H1 (cell line): ENCODE results near the gene GNLY. TPM values are rescaled to one million over a fixed set of nuclear protein-coding genes. Genes with fewer than 3 reads are reported as not detected.
A peak's percentile ranks its signal among the peaks of the same experiment; 100 is the strongest.

ENCODE experiments used
- CTCF ChIA-PET: fragments of 300-600 bp; sonication (Branson Sonifier 250); formaldehyde crosslinking; loops from one replicate; lab custom pipeline; 2021; ENCODE audit not compliant: partially characterized antibody; lab: Charles Lee
- POLR2A ChIA-PET: fragments of 300-600 bp; sonication (Branson Sonifier 250); formaldehyde crosslinking; loops from one replicate; lab custom pipeline; 2021; ENCODE audit warnings: inconsistent platforms; ENCODE audit not compliant: partially characterized antibody; lab: Charles Lee
- DNase-seq, 2 experiments: peaks; one replicate each; pipeline versions ENCODE4 v3.0.0 to v3.0.0-alpha.2; 2010 to 2022; ENCODE audit warnings: low spot score in 2 of 2, low read depth in 1 of 2, mixed read lengths in 1 of 2
- FAIRE-seq: peaks from 2 replicates; lab custom pipeline; 2011; peaks lifted over from hg19 to GRCh38; lab: Jason Lieb, UNC
- H2AFZ ChIP-seq: 2 replicates; pipeline ENCODE4 v1.8.1; 2012; ENCODE audit warnings: low read length, inconsistent platforms
- H2AK5ac ChIP-seq: 2 replicates; pipeline ENCODE4 v1.6.1; 2013; ENCODE audit warnings: low read depth, low read length
- H2BK120ac ChIP-seq: replicated peaks from 2 replicates; pipeline ENCODE3; 2013; ENCODE audit warnings: low read depth, low read length, inconsistent platforms
- H2BK12ac ChIP-seq: 2 replicates; pipeline ENCODE4 v1.6.1; 2013; ENCODE audit warnings: low read depth, low read length
- H2BK15ac ChIP-seq: 2 replicates; pipeline ENCODE4 v1.6.1; 2013; ENCODE audit warnings: low read length
- H2BK20ac ChIP-seq: 2 replicates; pipeline ENCODE4 v1.6.1; 2013; ENCODE audit warnings: low read length
- H2BK5ac ChIP-seq: 2 replicates; pipeline ENCODE4 v1.6.1; 2013; ENCODE audit warnings: low read depth, low read length
- H3K14ac ChIP-seq: 2 replicates; pipeline ENCODE4 v1.6.1; 2013; ENCODE audit warnings: inconsistent platforms; ENCODE audit not compliant: insufficient read length
- H3K18ac ChIP-seq: 2 replicates; pipeline ENCODE4 v1.6.1; 2013; ENCODE audit warnings: low read length; ENCODE audit errors: extremely low read depth
- H3K23ac ChIP-seq: 2 replicates; pipeline ENCODE4 v1.6.1; 2013; ENCODE audit warnings: inconsistent platforms; ENCODE audit not compliant: insufficient read length
- H3K23me2 ChIP-seq: 2 replicates; pipeline ENCODE4 v1.6.1; 2013; ENCODE audit warnings: low read depth, low read length
- H3K27ac ChIP-seq: 2 replicates; pipeline ENCODE4 v1.6.1; 2011; ENCODE audit warnings: low read depth, low read length, inconsistent platforms
- H3K27me3 ChIP-seq, 4 experiments: replicated peaks in 1 of 4; 1 replicate in 1 of 4; 2 replicates in 3 of 4; pipeline versions ENCODE4 v1.6.1 to v1.8.1; 2011 to 2013; ENCODE audit warnings: low read length in 3 of 4, mild to moderate bottlenecking in 3 of 4, inconsistent platforms in 2 of 4, mixed read lengths in 2 of 4, moderate library complexity in 1 of 4; ENCODE audit not compliant: control insufficient read depth in 3 of 4, insufficient read depth in 3 of 4; ENCODE audit errors: extremely low read depth in 1 of 4
- H3K36me3 ChIP-seq, 4 experiments: 2 replicates each; pipeline versions ENCODE4 v1.6.1 to v1.8.1; 2011 to 2013; ENCODE audit warnings: mild to moderate bottlenecking in 4 of 4, low read length in 3 of 4, moderate library complexity in 2 of 4, control low read depth in 1 of 4, inconsistent platforms in 1 of 4; ENCODE audit not compliant: insufficient read depth in 4 of 4, control insufficient read depth in 2 of 4
- H3K4ac ChIP-seq: replicated peaks from 2 replicates; pipeline ENCODE3; 2013; ENCODE audit warnings: low read length, low read depth, mixed read lengths, inconsistent platforms; ENCODE audit not compliant: insufficient read length
- H3K4me1 ChIP-seq, 4 experiments: replicated peaks in 1 of 4; 1 replicate in 1 of 4; 2 replicates in 3 of 4; pipeline versions ENCODE4 v1.6.1 to v1.8.1; 2011 to 2013; ENCODE audit warnings: low read length in 3 of 4, inconsistent platforms in 2 of 4, mixed read lengths in 1 of 4; ENCODE audit not compliant: insufficient read depth in 4 of 4, control insufficient read depth in 3 of 4
- H3K4me2 ChIP-seq, 2 experiments: 2 replicates each; pipeline versions ENCODE4 v1.6.1 to v1.8.1; 2011 to 2013; ENCODE audit warnings: low read depth in 2 of 2, low read length in 2 of 2, control low read depth in 1 of 2, inconsistent platforms in 1 of 2, mild to moderate bottlenecking in 1 of 2; ENCODE audit not compliant: insufficient read depth in 1 of 2
- H3K4me3 ChIP-seq, 4 experiments: fragments of 200-600, 300-600 bp in 1 of 4; sonication (generic), shearing (Covaris generic), sonication (Bioruptor Twin) in 1 of 4; 2 replicates each; pipeline versions ENCODE4 v1.5.1 to v1.8.1; 2011 to 2016; ENCODE audit warnings: low read length in 4 of 4, low read depth in 3 of 4, control low read depth in 2 of 4, inconsistent platforms in 2 of 4, mild to moderate bottlenecking in 2 of 4, mixed read lengths in 1 of 4, moderate library complexity in 1 of 4; ENCODE audit not compliant: insufficient read depth in 2 of 4; ENCODE audit errors: extremely low read depth in 1 of 4
- H3K56ac ChIP-seq: replicated peaks from 2 replicates; pipeline ENCODE3; 2013; ENCODE audit warnings: low read depth, mild to moderate bottlenecking, mixed read lengths, low read length, inconsistent platforms; ENCODE audit not compliant: insufficient read length
- H3K79me1 ChIP-seq: 2 replicates; pipeline ENCODE4 v1.6.1; 2013; ENCODE audit warnings: low read depth, low read length, control low read depth
- H3K79me2 ChIP-seq, 2 experiments: 2 replicates each; pipeline versions ENCODE4 v1.6.1 to v1.8.1; 2012 to 2013; ENCODE audit warnings: low read length in 2 of 2, mild to moderate bottlenecking in 2 of 2, inconsistent platforms in 1 of 2; ENCODE audit not compliant: insufficient read depth in 2 of 2, control insufficient read depth in 1 of 2
- H3K9ac ChIP-seq, 4 experiments: replicated peaks in 1 of 4; 1 replicate in 1 of 4; 2 replicates in 3 of 4; pipeline versions ENCODE4 v1.6.1 to v1.8.1; 2011 to 2013; ENCODE audit warnings: low read depth in 3 of 4, low read length in 3 of 4, control low read depth in 2 of 4, mild to moderate bottlenecking in 2 of 4, moderate library complexity in 2 of 4, inconsistent platforms in 1 of 4; ENCODE audit errors: extremely low read depth in 1 of 4
- H3K9me3 ChIP-seq, 2 experiments: 2 replicates each; pipeline versions ENCODE4 v1.6.1 to v1.8.1; 2012 to 2013; ENCODE audit warnings: mild to moderate bottlenecking in 2 of 2, moderate library complexity in 2 of 2, control low read depth in 1 of 2, inconsistent platforms in 1 of 2, low read depth in 1 of 2, low read length in 1 of 2, mixed read lengths in 1 of 2; ENCODE audit not compliant: insufficient read depth in 2 of 2
- H4K20me1 ChIP-seq, 2 experiments: replicated peaks in 1 of 2; 2 replicates each; pipeline versions ENCODE3 to v1.8.1; 2011 to 2013; ENCODE audit warnings: inconsistent platforms in 2 of 2, low read length in 2 of 2, mild to moderate bottlenecking in 1 of 2; ENCODE audit not compliant: insufficient read depth in 2 of 2, control insufficient read depth in 1 of 2
- H4K5ac ChIP-seq: 2 replicates; pipeline ENCODE4 v1.6.1; 2013; ENCODE audit warnings: low read length, low read depth, mixed read lengths, inconsistent platforms; ENCODE audit not compliant: insufficient read length
- H4K8ac ChIP-seq: 2 replicates; pipeline ENCODE4 v1.8.0; 2013; ENCODE audit warnings: mild to moderate bottlenecking, moderate library complexity, low read length, inconsistent platforms; ENCODE audit not compliant: insufficient read depth; ENCODE audit errors: extremely low read depth
- H4K91ac ChIP-seq: replicated peaks from 2 replicates; pipeline ENCODE3; 2013; ENCODE audit warnings: low read length, mixed read lengths, inconsistent platforms; ENCODE audit not compliant: insufficient read length
- CBX5 ChIP-seq: fragments of 300-800, 300-1000 bp; sonication (generic); IDR thresholded peaks from 2 replicates; pipeline ENCODE4 v1.7.1; 2016; ENCODE audit warnings: antibody characterized with exemption, low read length, low read depth
- POLR2A ChIP-seq, 2 experiments: IDR thresholded peaks; 1 replicate in 1 of 2; 2 replicates in 1 of 2; pipeline ENCODE4 v1.6.1; 2011; ENCODE audit warnings: low read depth in 2 of 2, low read length in 2 of 2, mild to moderate bottlenecking in 2 of 2; ENCODE audit errors: control extremely low read depth in 1 of 2
- RXRA ChIP-seq: IDR thresholded peaks from 2 replicates; pipeline ENCODE4 v1.6.1; 2011; ENCODE audit warnings: low read depth, mild to moderate bottlenecking, low read length, moderate library complexity; ENCODE audit not compliant: insufficient read depth
- YY1 ChIP-seq: IDR thresholded peaks from 2 replicates; pipeline ENCODE4 v1.6.1; 2011; ENCODE audit warnings: low read depth, mild to moderate bottlenecking, low read length
- WGBS, 2 experiments: shearing (Covaris generic) in 1 of 2; methylation state at CpG; one replicate each; pipeline versions ENCODE4 v1.1.6 to v1.1.7; 2013 to 2015; ENCODE audit warnings: low lambda C conversion rate in 2 of 2, mixed read lengths in 2 of 2, inconsistent platforms in 1 of 2, low coverage in 1 of 2, missing lambda C conversion rate in 1 of 2; ENCODE audit not compliant: insufficient replicate concordance in 2 of 2, insufficient coverage in 1 of 2, insufficient read length in 1 of 2; ENCODE audit errors: extremely low coverage in 1 of 2, missing lambda C conversion rate in 1 of 2; 5-methylcytosine and 5-hydroxymethylcytosine counted together
- polyA plus RNA-seq, 7 experiments: library from polyadenylated mRNA; depleted of rRNA in 3 of 7; stranded (reverse) in 5 of 7; unstranded in 2 of 7; fragments of >200 nt in 5 of 7; fragments of 200-250 nt in 2 of 7; gene quantifications; 1 replicate in 5 of 7; 2 replicates in 1 of 7; 4 replicates in 1 of 7; pipeline versions ENCODE4 v1.2.1 to v1.2.3, GENCODE V29; 2011 to 2013; ENCODE audit warnings: missing spikeins in 2 of 7, mixed read lengths in 2 of 7
- total RNA-seq: library from RNA; stranded (reverse); fragmentation: NEBNext Ultra II Directional; extraction: Animal tissue kit (Norgen Biotek cat#: 25700); gene quantifications from 2 replicates; pipeline ENCODE4 v1.2.1, GENCODE V29; 2021
- TF ChIP-seq, protein P1 (sequence below), 3 experiments: IDR thresholded peaks; 1 replicate in 2 of 3; 2 replicates in 1 of 3; pipeline versions ENCODE4 v1.5.1 to v1.6.1; 2011; ENCODE audit warnings: low read length in 3 of 3, mild to moderate bottlenecking in 3 of 3, inconsistent platforms in 2 of 3, low read depth in 1 of 3, moderate library complexity in 1 of 3; ENCODE audit not compliant: insufficient read depth in 1 of 3; ENCODE audit errors: control extremely low read depth in 1 of 3

Gene GNLY
- total and polyA plus RNA-seq, 2 of the 8 experiments (the other 6 are each of a cell fraction or from before 2014, with no cell fraction given) = 0.03 TPM; not detected in 1

DNA sequence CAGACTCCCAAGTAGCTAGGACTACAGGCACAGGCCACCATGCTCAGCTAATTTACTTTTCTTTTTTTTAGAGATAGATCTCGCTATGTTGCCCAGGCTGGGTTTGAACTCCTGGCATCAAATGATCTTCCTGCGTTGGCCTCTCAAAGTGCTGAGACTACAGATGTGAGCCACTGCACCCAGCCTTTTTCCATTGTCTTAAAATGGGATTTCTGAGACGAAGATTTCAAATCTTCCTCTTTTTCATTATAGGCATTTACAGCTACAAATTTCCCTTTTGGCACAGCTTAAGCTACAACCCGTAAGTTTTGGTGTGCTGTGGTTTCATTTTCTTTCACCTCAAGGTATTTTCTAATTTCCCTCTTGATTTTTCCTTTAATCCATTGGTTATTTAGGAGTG is 8.6 kb downstream of the GNLY start:
- Histone ChIP-seq H3K36me3 (no peaks in the 10 kb centered on the region), H3K79me1 (no peaks in the 10 kb centered on the region), H3K4ac (no peak overlapping the region), H2BK15ac (no peak overlapping the region), H3K27me3 (no peaks in the 10 kb centered on the region; a peak in 1 of 7 replicates), H3K56ac (no peak overlapping the region), H4K91ac (no peak overlapping the region), H3K79me2 (no peaks in the 10 kb centered on the region), H3K23ac (no peak overlapping the region), H4K20me1 (no peaks in the 10 kb centered on the region), H3K9me3 (no peaks in the 10 kb centered on the region), H3K4me3 (peak overlapping the region in 1 of 4 experiments; percentile 40; a peak in 1 of 8 replicates), H3K23me2 (no peaks in the 10 kb centered on the region)
- 85% methylated on average over 4 of the region's 4 CpGs; no CpG with 5 or more reads in 1 of the 2 experiments for WGBS, 2 experiments
- CTCF ChIA-PET = interaction anchor here (0.9 kb wide), 1 partner anchor 249 kb away, joined by 3 read pairs; no protein-coding TSS in a partner anchor
- TF ChIP-seq RXRA = no peak
- TF ChIP-seq YY1 = no peak
- TF ChIP-seq POLR2A (IDR thresholded peaks at IDR 0.05; ENCODE audit: control extremely low read depth in 1 of 2, low read depth in 2 of 2, low read length in 2 of 2) = no peak
- TF ChIP-seq CBX5 = no peak
- TF ChIP-seq, protein P1, sequence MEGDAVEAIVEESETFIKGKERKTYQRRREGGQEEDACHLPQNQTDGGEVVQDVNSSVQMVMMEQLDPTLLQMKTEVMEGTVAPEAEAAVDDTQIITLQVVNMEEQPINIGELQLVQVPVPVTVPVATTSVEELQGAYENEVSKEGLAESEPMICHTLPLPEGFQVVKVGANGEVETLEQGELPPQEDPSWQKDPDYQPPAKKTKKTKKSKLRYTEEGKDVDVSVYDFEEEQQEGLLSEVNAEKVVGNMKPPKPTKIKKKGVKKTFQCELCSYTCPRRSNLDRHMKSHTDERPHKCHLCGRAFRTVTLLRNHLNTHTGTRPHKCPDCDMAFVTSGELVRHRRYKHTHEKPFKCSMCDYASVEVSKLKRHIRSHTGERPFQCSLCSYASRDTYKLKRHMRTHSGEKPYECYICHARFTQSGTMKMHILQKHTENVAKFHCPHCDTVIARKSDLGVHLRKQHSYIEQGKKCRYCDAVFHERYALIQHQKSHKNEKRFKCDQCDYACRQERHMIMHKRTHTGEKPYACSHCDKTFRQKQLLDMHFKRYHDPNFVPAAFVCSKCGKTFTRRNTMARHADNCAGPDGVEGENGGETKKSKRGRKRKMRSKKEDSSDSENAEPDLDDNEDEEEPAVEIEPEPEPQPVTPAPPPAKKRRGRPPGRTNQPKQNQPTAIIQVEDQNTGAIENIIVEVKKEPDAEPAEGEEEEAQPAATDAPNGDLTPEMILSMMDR (IDR thresholded peaks at IDR 0.05; ENCODE audit: control extremely low read depth in 1 of 3, insufficient read depth in 1 of 3, low read depth in 1 of 3, low read length in 3 of 3) = no peak
- TF ChIP-seq, all 59 proteins: peak for 0
- Histone ChIP-seq H4K5ac (no peak overlapping the region), H2BK12ac (no peak overlapping the region; the same call in 1 of the 2 replicates), H3K14ac (no peak overlapping the region), H3K9ac (no peak overlapping the region), H2AK5ac (no peak overlapping the region), H3K4me1 (peaks cover 0 to 9% (median 4%) of the 10 kb centered on the region in 4 experiments; a peak in 4 of 7 replicates), H2AFZ (no peak overlapping the region), H3K18ac (no peak overlapping the region), H3K27ac (no peak overlapping the region), H2BK5ac (no peak overlapping the region), H4K8ac (no peak overlapping the region), H3K4me2 (no peak overlapping the region), H2BK120ac (no peak overlapping the region), H2BK20ac (no peak overlapping the region)
- no peak for FAIRE-seq
- POLR2A ChIA-PET = no interaction called here
- no peak for DNase-seq
